ENCODE data around the gene DNAL4. TPM values are rescaled to one million over a fixed set of nuclear protein-coding genes. Genes with fewer than 3 reads are reported as not detected.

DNAL4 gene
- polyA plus RNA-seq, 1 donor (not counting 4 experiments of a cell fraction or from before 2014, with no cell fraction given) = 11.4 TPM

GRCh38 chr22:38773363-38773946, 20.5 kb downstream of the DNAL4 start:
- TF ChIP-seq EZH2 (IDR thresholded peaks at IDR 0.05; ENCODE audit: low read length) (no peak), CTCF (optimal IDR thresholded peaks at IDR 0.05 in 1 of 3, IDR thresholded peaks at IDR 0.05 in 1 of 3, conservative IDR thresholded peaks at IDR 0.05 in 1 of 3; ENCODE audit: extremely low read depth in 1 of 3, insufficient read depth in 2 of 3, low read length in 3 of 3) (no peak)
- H3K9me3 ChIP-seq (ENCODE audit: control insufficient read depth, low read depth, low read length) = no peaks in the 10 kb centered on the region
- no peak overlapping the region for H3K9ac ChIP-seq (ENCODE audit: control insufficient read depth, extremely low read depth, insufficient read depth, low read length)
- H3K4me1 ChIP-seq (ENCODE audit: control insufficient read depth, extremely low read depth, insufficient read depth, low read length) = peaks cover 16% of the 10 kb centered on the region
- no peak for FAIRE-seq
- no peak for DNase-seq (ENCODE audit: low read depth, low spot score)
- H3K27me3 ChIP-seq (ENCODE audit: control insufficient read depth, extremely low read depth, insufficient read depth, low read length) = no peaks in the 10 kb centered on the region
- dilution Hi-C loops (cut with MboI; ENCODE audit: extremely low pct_ligation_motif_present, low sequenced_read_pairs) = no loop called here
- no peak overlapping the region for H3K4me3 ChIP-seq (ENCODE audit: control insufficient read depth in 2 of 3, extremely low read depth in 1 of 3, insufficient read depth in 2 of 3, low read depth in 1 of 3, low read length in 3 of 3)
- no peaks in the 10 kb centered on the region for H3K36me3 ChIP-seq (ENCODE audit: control insufficient read depth in 2 of 2, extremely low read depth in 1 of 2, insufficient read depth in 2 of 2, low read length in 2 of 2)
- H3K27ac ChIP-seq (ENCODE audit: control insufficient read depth, insufficient read depth, low read length) = no peak overlapping the region
- peaks cover 3% of the 10 kb centered on the region for H4K20me1 ChIP-seq (ENCODE audit: control insufficient read depth, extremely low read depth, insufficient read depth, low read length)
- H2AFZ ChIP-seq (ENCODE audit: control insufficient read depth, low read length) = no peak overlapping the region
- no peaks in the 10 kb centered on the region for H3K9me1 ChIP-seq (ENCODE audit: control insufficient read depth, extremely low read depth, insufficient read depth, low read length)
- no peak overlapping the region for H3K4me2 ChIP-seq (ENCODE audit: control insufficient read depth, extremely low read depth, insufficient read depth, low read depth, low read length)
- H3K79me2 ChIP-seq (ENCODE audit: control insufficient read depth, insufficient read depth, low read length) = no peaks in the 10 kb centered on the region

GRCh38 chr22:38772623-38772873, 21.4 kb downstream of the DNAL4 start:
- Histone ChIP-seq H2AFZ (ENCODE audit: control insufficient read depth, low read length) (no peak overlapping the region), H3K79me2 (ENCODE audit: control insufficient read depth, insufficient read depth, low read length) (no peaks in the 10 kb centered on the region), H3K27ac (ENCODE audit: control insufficient read depth, insufficient read depth, low read length) (no peak overlapping the region), H3K9ac (ENCODE audit: control insufficient read depth, extremely low read depth, insufficient read depth, low read length) (no peak overlapping the region), H4K20me1 (ENCODE audit: control insufficient read depth, extremely low read depth, insufficient read depth, low read length) (peaks cover 3% of the 10 kb centered on the region), H3K4me1 (ENCODE audit: control insufficient read depth, extremely low read depth, insufficient read depth, low read length) (peaks cover 16% of the 10 kb centered on the region), H3K4me2 (ENCODE audit: control insufficient read depth, extremely low read depth, insufficient read depth, low read depth, low read length) (no peak overlapping the region), H3K36me3 (ENCODE audit: control insufficient read depth in 2 of 2, extremely low read depth in 1 of 2, insufficient read depth in 2 of 2, low read length in 2 of 2) (no peaks in the 10 kb centered on the region), H3K9me1 (ENCODE audit: control insufficient read depth, extremely low read depth, insufficient read depth, low read length) (no peaks in the 10 kb centered on the region), H3K4me3 (ENCODE audit: control insufficient read depth in 2 of 3, extremely low read depth in 1 of 3, insufficient read depth in 2 of 3, low read depth in 1 of 3, low read length in 3 of 3) (no peak overlapping the region), H3K9me3 (ENCODE audit: control insufficient read depth, low read depth, low read length) (no peaks in the 10 kb centered on the region), H3K27me3 (ENCODE audit: control insufficient read depth, extremely low read depth, insufficient read depth, low read length) (peaks cover 2% of the 10 kb centered on the region)
- FAIRE-seq (no peak), DNase-seq (ENCODE audit: low read depth, low spot score) (no peak)
- TF ChIP-seq EZH2 (IDR thresholded peaks at IDR 0.05; ENCODE audit: low read length) (no peak), CTCF (optimal IDR thresholded peaks at IDR 0.05 in 1 of 3, IDR thresholded peaks at IDR 0.05 in 1 of 3, conservative IDR thresholded peaks at IDR 0.05 in 1 of 3; ENCODE audit: extremely low read depth in 1 of 3, insufficient read depth in 2 of 3, low read length in 3 of 3) (no peak)
- dilution Hi-C loops (cut with MboI; ENCODE audit: extremely low pct_ligation_motif_present, low sequenced_read_pairs) = no loop called here

Data from keratinocyte (primary cell).